Stimulated activated CD8-positive, alpha-beta memory T cell treated with anti-CD3 and anti-CD28 coated beads, Interleukin-7, amount 100 ng/mL, for 4 hours (primary cell): ENCODE data around the gene GDPD3.

Experiments
- DNase-seq, 2 donors: peaks; one replicate each; pipeline ENCODE4 v3.0.0-alpha.2; 2020; ENCODE audit warnings: low read depth in 2 of 2

Gene GDPD3

GRCh38 chr16:30095166-30096078, 17.9 kb downstream of the GDPD3 start:
- DNase-seq = no peak

DNA sequence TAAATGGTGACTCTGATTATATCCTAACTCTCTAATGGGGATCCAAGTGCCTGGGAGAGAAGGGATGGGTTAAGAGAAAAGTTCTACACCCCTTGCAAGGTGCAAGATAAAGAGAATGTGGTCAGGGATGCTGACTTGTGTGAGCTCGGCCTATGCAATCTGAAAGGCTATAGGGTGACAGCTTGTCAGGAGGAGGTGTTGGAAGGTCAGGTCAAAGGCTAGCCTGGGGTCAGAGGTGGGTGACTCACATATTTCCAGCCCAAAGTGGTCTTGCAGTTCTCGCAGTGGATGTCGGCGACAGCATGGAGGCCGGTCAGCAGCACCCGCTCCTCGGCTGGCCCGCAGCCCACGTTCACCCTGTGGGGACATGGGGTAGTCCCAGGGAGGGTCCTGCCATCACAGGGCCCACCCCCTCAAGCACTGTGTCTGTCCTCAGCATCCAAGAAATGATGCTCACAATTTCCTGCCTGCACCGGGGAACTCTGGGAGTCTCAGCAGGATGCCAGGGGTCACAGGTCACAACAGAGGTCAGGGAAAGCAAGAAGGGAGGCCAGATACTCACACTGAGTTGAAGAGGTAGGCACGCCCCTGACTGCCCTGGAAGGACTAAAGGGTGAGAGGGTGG, 18.7 kb downstream of the GDPD3 start:
- DNase-seq = no peak

GRCh38 chr16:30092373-30093010, 20.8 kb downstream of the GDPD3 start:
- DNase-seq = peak in 1 of 2 donors; percentile 45

DNA sequence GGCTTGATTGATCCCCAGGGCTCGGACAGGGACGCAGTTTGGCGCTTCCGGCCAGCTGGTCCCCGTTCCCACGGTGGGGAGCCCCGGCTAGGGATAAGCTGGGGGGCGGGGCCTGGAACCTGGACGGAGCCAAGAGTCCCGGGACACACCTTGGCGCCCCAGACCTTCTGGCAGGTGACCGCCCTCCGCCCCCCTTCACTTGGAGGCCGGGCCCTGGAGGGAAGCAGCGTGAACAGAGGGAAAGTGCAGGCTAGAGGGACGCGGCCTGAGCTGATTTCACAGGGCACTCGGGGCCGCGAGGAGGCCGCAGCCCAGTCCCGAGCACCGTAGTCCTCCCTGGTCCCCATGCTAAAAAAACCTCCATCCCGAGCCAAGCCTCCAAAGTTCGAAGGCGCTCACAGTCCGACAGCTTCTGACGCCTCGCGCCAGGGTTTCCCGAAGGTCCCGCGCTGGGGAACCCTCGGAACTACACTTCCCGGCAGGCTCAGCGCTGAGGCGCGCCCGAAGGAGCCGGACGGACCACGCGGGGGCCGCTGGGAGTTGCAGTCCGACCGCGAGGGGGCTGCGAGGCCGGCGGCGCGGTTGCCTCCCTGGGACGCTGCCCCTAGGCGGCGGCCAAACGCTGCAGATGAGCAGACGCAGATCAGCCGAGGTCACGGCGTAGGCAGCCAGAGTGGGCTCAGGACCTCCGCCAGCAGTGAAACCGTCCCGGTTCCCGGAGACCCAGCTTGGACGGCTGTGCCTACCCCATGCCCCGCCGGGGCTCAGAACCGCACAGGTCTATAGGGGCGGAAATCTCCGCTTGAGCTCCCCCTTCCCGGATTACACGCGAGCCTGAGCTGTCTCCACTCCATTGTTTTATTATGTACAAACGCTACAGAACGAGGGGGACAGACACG, 21.6 kb downstream of the GDPD3 start, which contains the start of gene TBX6:
TBX6 (minus strand) TSS at position 451 of the 899 bp plus-strand sequence. CDS start 731 bp downstream, outside the sequence.
- DNase-seq = peak; percentile 81 to 92

DNA sequence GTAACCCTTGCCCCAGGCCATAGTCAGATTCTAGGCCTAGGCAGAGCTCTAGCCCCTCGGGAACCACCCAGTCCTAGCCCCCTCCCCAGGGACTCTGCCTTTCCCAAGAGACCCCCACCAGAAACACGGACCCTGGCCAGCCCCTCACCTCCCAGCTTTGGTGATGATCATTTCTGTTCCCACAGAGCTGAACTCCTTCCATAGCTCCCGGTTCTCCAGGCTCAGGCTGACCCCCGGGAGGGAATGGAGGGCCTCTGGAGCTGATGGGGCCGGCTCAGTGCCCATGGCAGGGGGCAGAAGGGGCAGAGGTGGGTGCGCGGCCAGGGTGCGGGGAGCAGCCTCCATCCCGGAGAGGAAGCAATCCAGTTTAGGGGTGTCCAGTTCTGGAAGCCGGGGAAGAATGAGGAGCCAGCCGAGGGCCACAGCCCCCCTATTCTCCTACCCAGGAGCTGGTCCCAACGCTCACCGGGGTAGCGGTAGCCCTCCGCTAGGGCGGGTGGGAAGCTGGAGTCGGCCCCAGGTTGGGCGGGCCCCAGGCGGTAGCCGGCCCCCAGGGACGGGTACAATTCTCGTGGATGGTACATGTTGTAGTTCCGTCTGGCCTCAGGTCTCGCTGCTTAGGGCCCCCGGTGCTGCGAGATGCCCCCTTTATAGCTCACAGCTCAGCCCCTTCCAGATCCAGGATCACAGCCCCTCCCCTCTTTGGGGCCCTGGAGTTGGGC, 22.6 kb downstream of the GDPD3 start:
- DNase-seq = no peak

GRCh38 chr16:30088832-30089624, 24.3 kb downstream of the GDPD3 start:
- DNase-seq = no peak

- DNase-seq = no peak
Observed at GRCh38 chr16:30088237-30088831, 25.0 kb downstream of the GDPD3 start.

- no peak for DNase-seq
Observed at GRCh38 chr16:30087181-30087898, 26.0 kb downstream of the GDPD3 start.

GRCh38 chr16:30086291-30087140, 26.8 kb downstream of the GDPD3 start:
- DNase-seq = no peak

GRCh38 chr16:30085820-30086219, 27.5 kb downstream of the GDPD3 start:
- DNase-seq = no peak

DNA sequence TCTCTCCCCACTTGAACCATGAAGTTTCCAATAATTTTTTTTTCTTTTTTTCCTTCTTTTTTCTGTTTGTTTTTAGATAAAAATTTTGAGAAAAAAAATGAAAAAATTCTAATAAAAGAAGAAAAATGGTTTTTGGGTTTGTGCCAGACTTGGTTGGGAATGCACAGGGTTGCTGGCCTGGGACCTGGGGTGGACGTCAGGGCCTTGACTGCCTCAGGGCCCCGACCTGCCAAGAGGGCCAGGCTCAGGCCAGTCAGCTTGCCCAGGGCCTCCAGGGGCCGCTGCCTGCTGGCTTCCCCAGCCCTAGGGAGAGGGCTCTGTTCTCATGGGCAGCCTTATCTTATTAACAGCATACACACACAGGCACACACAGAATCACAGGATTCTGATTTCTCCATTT, 28.1 kb downstream of the GDPD3 start:
- no peak for DNase-seq

GRCh38 chr16:30084816-30085159, 28.5 kb downstream of the GDPD3 start:
- DNase-seq = no peak

GRCh38 chr16:30084096-30084815, 29.1 kb downstream of the GDPD3 start:
- DNase-seq = no peak

DNA sequence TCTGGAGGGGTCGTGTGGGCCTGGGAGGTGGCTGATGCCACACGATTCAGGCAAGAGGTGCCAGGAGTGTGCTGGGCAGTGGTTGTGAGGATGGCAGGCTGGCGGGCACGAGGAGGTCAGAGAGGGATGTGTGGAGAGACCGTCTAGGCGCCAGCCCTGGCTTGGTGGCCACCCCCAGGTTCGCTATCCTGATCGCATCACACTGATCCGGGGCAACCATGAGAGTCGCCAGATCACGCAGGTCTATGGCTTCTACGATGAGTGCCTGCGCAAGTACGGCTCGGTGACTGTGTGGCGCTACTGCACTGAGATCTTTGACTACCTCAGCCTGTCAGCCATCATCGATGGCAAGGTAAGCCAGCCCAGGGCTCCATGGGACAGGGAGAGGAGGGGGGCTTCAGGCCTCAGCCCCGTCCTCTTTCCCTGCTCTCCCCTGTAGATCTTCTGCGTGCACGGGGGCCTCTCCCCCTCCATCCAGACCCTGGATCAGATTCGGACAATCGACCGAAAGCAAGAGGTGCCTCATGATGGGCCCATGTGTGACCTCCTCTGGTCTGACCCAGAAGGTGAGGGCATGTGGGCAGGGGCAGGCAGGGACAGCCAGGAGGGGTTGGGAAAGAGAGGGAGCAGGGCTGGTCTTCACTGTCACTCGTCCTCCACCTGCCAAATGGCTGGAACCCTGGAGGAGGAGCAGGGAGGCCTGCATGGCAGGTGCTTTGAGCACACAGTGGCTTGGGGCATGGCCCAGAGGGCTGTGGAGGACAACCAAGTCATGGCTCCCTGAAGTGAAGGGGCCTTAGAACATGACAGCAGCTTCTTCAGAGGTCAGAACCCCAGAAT, 29.9 kb downstream of the GDPD3 start:
- no peak for DNase-seq

GRCh38 chr16:30082545-30083090, 30.7 kb downstream of the GDPD3 start:
- DNase-seq = no peak

DNA sequence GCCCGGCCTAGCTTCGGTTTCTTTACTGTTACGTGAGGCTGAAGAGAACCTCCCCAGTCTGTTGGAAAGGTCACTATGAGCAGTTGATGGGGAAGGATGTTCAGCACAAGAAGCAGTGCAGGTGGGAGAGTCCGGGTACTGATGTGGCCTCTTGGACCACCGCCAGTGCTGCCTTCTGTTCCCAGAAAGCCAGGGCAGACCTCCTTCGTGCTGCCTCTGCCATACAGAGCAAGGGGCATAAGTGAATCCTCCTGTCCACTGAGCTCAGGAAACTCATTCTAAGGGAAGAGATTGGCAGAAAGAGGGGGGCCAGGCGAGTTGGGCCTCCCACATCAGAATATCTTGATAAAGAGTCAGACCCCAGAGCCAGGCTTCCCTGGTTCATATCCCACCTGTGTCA, 33.9 kb downstream of the GDPD3 start:
- no peak for DNase-seq
